ENCODE data around the gene SNTA1.

GRCh38 chr20:33466303-33466646, 22.7 kb upstream of the SNTA1 start:
- TF ChIP-seq, protein P1, sequence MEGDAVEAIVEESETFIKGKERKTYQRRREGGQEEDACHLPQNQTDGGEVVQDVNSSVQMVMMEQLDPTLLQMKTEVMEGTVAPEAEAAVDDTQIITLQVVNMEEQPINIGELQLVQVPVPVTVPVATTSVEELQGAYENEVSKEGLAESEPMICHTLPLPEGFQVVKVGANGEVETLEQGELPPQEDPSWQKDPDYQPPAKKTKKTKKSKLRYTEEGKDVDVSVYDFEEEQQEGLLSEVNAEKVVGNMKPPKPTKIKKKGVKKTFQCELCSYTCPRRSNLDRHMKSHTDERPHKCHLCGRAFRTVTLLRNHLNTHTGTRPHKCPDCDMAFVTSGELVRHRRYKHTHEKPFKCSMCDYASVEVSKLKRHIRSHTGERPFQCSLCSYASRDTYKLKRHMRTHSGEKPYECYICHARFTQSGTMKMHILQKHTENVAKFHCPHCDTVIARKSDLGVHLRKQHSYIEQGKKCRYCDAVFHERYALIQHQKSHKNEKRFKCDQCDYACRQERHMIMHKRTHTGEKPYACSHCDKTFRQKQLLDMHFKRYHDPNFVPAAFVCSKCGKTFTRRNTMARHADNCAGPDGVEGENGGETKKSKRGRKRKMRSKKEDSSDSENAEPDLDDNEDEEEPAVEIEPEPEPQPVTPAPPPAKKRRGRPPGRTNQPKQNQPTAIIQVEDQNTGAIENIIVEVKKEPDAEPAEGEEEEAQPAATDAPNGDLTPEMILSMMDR (IDR thresholded peaks at IDR 0.05; ENCODE audit: control extremely low read depth in 1 of 3, insufficient read depth in 1 of 3, low read depth in 1 of 3, low read length in 3 of 3) = no peak
- TF ChIP-seq POLR2A (IDR thresholded peaks at IDR 0.05; ENCODE audit: control extremely low read depth in 1 of 2, low read depth in 2 of 2, low read length in 2 of 2) = no peak
- TF ChIP-seq BACH1 (IDR thresholded peaks at IDR 0.05; ENCODE audit: low read length) = no peak
- TF ChIP-seq BRCA1 (IDR thresholded peaks at IDR 0.05; ENCODE audit: low read depth, low read length) = no peak
- TF ChIP-seq TBP (IDR thresholded peaks at IDR 0.05; ENCODE audit: low read depth, low read length) = no peak
- TF ChIP-seq ZNF274 (IDR thresholded peaks at IDR 0.05; ENCODE audit: borderline replicate concordance, extremely low read depth, low read length) = no peak
- TF ChIP-seq RBBP5 (IDR thresholded peaks at IDR 0.05; ENCODE audit: borderline replicate concordance, low read depth, low read length) = no peak
- no peak for TF ChIP-seq SRF (IDR thresholded peaks at IDR 0.05; ENCODE audit: low read depth, low read length)
- TF ChIP-seq RAD21 (IDR thresholded peaks at IDR 0.05 in 1 of 2, conservative IDR thresholded peaks at IDR 0.05 in 1 of 2; ENCODE audit: low read depth in 2 of 2, low read length in 2 of 2) = no peak
- no peak for TF ChIP-seq EZH2 (IDR thresholded peaks at IDR 0.05; ENCODE audit: low read depth, low read length, severe bottlenecking)
- TF ChIP-seq EP300 (IDR thresholded peaks at IDR 0.05; ENCODE audit: borderline replicate concordance in 1 of 2, low read depth in 2 of 2, low read length in 2 of 2) = no peak
- no peak for TF ChIP-seq PHF8 (conservative IDR thresholded peaks at IDR 0.05; ENCODE audit: low read depth, low read length)
- no peak for TF ChIP-seq RFX5 (IDR thresholded peaks at IDR 0.05; ENCODE audit: borderline replicate concordance, low read depth, low read length)
- TF ChIP-seq JUND (IDR thresholded peaks at IDR 0.05; ENCODE audit: low read length) = no peak

All from H1 (cell line).